GM23248 (cell line): ENCODE results near the gene VPS39. TPM values are rescaled to one million over a fixed set of nuclear protein-coding genes. Genes with fewer than 3 reads are reported as not detected.

Experiments used
- DNase-seq: peaks from one replicate; pipeline ENCODE4 v3.0.0-alpha.2; 2015
- H2AFZ ChIP-seq: fragments of 200-600 bp; sonication (generic); 2 replicates; pipeline ENCODE4 v1.6.1; 2016; ENCODE audit warnings: antibody characterized with exemption
- H3F3A ChIP-seq: fragments of 200-600 bp; sonication (generic); 2 replicates; pipeline ENCODE4 v1.6.1; 2016; ENCODE audit warnings: mild to moderate bottlenecking, antibody characterized with exemption, mixed run types; ENCODE audit not compliant: insufficient read depth
- H3K27ac ChIP-seq: fragments of 200-600 bp; sonication (generic); 2 replicates; pipeline ENCODE4 v1.5.1; 2016; ENCODE audit warnings: mild to moderate bottlenecking
- H3K27me3 ChIP-seq: fragments of 200-600 bp; sonication (generic); replicated peaks from 2 replicates; pipeline ENCODE4 v1.6.1; 2016; ENCODE audit warnings: mild to moderate bottlenecking; ENCODE audit not compliant: insufficient read depth
- H3K36me3 ChIP-seq: fragments of 200-600 bp; sonication (generic); 2 replicates; pipeline ENCODE4 v1.6.1; 2016; ENCODE audit warnings: low read depth, mild to moderate bottlenecking
- H3K4me1 ChIP-seq: fragments of 200-600 bp; sonication (generic); 2 replicates; pipeline ENCODE4 v1.6.1; 2016; ENCODE audit warnings: mild to moderate bottlenecking; ENCODE audit not compliant: insufficient read depth
- H3K4me2 ChIP-seq: fragments of 200-600 bp; sonication (generic); one replicate; pipeline ENCODE4 v1.6.1; 2016; ENCODE audit warnings: mild to moderate bottlenecking; ENCODE audit not compliant: unreplicated experiment
- H3K4me3 ChIP-seq: fragments of 200-600 bp; sonication (generic); 2 replicates; pipeline ENCODE4 v1.5.1; 2016; ENCODE audit warnings: mild to moderate bottlenecking
- H3K79me2 ChIP-seq: fragments of 200-600 bp; sonication (generic); 2 replicates; pipeline ENCODE4 v1.6.1; 2016; ENCODE audit warnings: mild to moderate bottlenecking; ENCODE audit not compliant: insufficient read depth
- H3K9ac ChIP-seq: fragments of 200-600 bp; sonication (generic); 2 replicates; pipeline ENCODE4 v1.6.1; 2016; ENCODE audit warnings: mild to moderate bottlenecking
- H3K9me2 ChIP-seq: fragments of 200-600 bp; sonication (generic); 2 replicates; pipeline ENCODE4 v1.6.1; 2016; ENCODE audit warnings: mixed run types, mild to moderate bottlenecking, moderate library complexity; ENCODE audit not compliant: insufficient read depth
- H3K9me3 ChIP-seq: fragments of 200-600 bp; sonication (generic); one replicate; pipeline ENCODE4 v1.6.1; 2017; ENCODE audit warnings: low read depth
- H4K20me1 ChIP-seq: fragments of 200-600 bp; sonication (generic); 2 replicates; pipeline ENCODE4 v1.6.0; 2016; ENCODE audit not compliant: insufficient read depth
- EZH2 ChIP-seq: fragments of 200-600 bp; sonication (generic); IDR thresholded peaks from 2 replicates; pipeline ENCODE4 v1.6.1; 2018; ENCODE audit warnings: antibody characterized with exemption, mild to moderate bottlenecking; ENCODE audit not compliant: insufficient read depth, poor library complexity, severe bottlenecking
- EZH2phosphoT487 ChIP-seq: fragments of 200-600 bp; sonication (generic); IDR thresholded peaks from 2 replicates; pipeline ENCODE4 v1.6.1; 2018; ENCODE audit warnings: antibody characterized with exemption, moderate library complexity, mild to moderate bottlenecking, low read depth; ENCODE audit not compliant: insufficient read depth
- WGBS, 2 experiments: methylation state at CpG; one replicate each; pipeline ENCODE4 v1.1.6; 2015 to 2017; ENCODE audit warnings: low lambda C conversion rate in 2 of 2, low coverage in 1 of 2; ENCODE audit errors: missing lambda C conversion rate in 2 of 2; 5-methylcytosine and 5-hydroxymethylcytosine counted together
- in situ Hi-C: fragments of 300-500 bp; cut with MboI; formaldehyde crosslinking; loops from 2 replicates; pipeline ENCODE4 v1.15.0; 2020
- polyA plus RNA-seq: library from polyadenylated mRNA; unstranded; fragments of >200 nt; fragmentation: Nextera tagmentation; extraction: Ambion mirVana; gene quantifications from 2 replicates; pipeline ENCODE4 v1.2.1, GENCODE V29; 2016
- total RNA-seq: library from RNA; depleted of rRNA; stranded (reverse); fragments of >200 nt; shearing (Covaris generic); gene quantifications from 2 replicates; pipeline ENCODE4 v1.2.3, GENCODE V29; 2014

The VPS39 gene
- total and polyA plus RNA-seq, 2 experiments from 2014 or later = 33.0 to 49.3 TPM

DNA sequence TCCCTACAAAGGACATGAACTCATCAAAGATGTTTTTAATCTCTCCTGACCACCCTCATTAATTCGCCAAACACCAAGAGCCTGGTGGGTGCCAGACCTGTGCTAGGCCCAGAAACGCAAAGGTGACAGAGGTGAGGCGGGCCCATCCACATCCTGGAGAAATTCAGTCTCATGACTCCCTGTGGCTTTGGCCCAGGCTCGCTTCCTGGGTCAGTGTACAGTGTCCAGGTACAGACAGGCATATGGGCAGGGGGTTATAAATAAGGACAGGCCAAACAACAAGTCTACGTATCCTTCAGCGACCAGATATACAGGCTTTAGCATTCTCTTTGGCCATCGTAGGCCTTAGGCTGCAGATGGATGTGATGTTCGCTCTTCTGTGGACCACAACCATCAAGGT, 50.7 kb downstream of the VPS39 start:
- Histone ChIP-seq H3K79me2 (no peaks in the 10 kb centered on the region), H4K20me1 (no peaks in the 10 kb centered on the region), H3K9ac (no peak overlapping the region), H3K27ac (no peak overlapping the region), H2AFZ (no peak overlapping the region), H3K4me3 (no peak overlapping the region), H3K4me1 (peaks cover 11% of the 10 kb centered on the region), H3F3A (no peaks in the 10 kb centered on the region), H3K36me3 (peaks cover 25% of the 10 kb centered on the region; the same call in 1 of the 2 replicates), H3K9me2 (no peaks in the 10 kb centered on the region), H3K4me2 (no peak overlapping the region), H3K9me3 (no peaks in the 10 kb centered on the region), H3K27me3 (no peaks in the 10 kb centered on the region)
- 96 to 99% methylated on average over 8 of the region's 8 CpGs for whole genome bisulfite sequencing, 2 experiments
- DNase-seq = no peak
- in situ Hi-C loops = no loop called here
- TF ChIP-seq EZH2phosphoT487 (no peak), EZH2 (no peak)

DNA sequence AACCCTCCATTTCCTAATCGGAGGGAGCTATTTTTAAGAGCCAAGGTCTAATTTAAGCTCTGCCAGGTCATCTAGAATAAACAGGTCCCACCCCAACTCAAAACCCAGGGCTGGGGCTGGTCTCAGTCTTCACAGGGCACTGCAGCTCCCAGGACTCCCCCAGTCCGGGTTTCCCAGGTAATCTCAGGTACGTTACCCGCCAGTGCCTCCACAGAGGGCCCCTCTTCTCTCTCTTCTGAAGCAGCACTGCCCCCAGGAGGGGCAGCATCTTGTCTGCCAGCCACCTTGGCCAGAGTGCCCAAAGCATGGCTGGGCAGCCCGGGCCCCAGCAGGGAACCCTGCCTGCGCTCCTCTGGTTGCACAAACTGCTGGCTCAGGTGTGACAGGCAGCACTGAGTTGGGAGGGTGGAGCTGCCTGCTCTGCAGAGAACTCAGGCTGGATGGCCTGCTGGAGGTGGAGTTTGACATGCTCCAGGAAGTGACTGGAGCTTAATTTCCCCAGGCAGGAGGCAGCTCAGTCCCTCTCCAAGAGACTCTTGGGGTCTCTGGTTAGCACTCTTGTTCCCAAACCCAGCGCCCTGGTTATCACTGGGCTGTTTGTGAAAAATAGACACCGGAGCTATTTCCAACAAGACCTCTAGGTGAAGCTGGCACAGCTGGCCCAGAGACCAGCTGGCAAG, 51.7 kb downstream of the VPS39 start, which contains the start of gene PLA2G4F:
TSS of gene PLA2G4F (minus strand) at position 394 of the 680 bp plus-strand sequence. CDS start at position 307, 87 bp downstream.
- in situ Hi-C loops = no loop called here
- no peaks in the 10 kb centered on the region for H3K9me2 ChIP-seq
- TF ChIP-seq EZH2phosphoT487 (no peak), EZH2 (no peak)
- H3F3A ChIP-seq = no peaks in the 10 kb centered on the region
- no peak within 1 kb of the TSS for H3K4me2 ChIP-seq
- no peaks in the 10 kb centered on the region for H4K20me1 ChIP-seq
- WGBS, 2 experiments = 76 to 78% methylated on average over 8 of the region's 8 CpGs
- no peak within 1 kb of the TSS for H3K4me3 ChIP-seq
- H2AFZ ChIP-seq = no peak within 1 kb of the TSS
- no peaks in the 10 kb centered on the region for H3K27me3 ChIP-seq
- H3K27ac ChIP-seq = no peak within 1 kb of the TSS
- H3K9me3 ChIP-seq = no peaks in the 10 kb centered on the region
- peaks cover 11% of the 10 kb centered on the region for H3K4me1 ChIP-seq
- H3K79me2 ChIP-seq = no peaks in the 10 kb centered on the region
- peaks cover 19% of the 10 kb centered on the region; the same call in 1 of the 2 replicates for H3K36me3 ChIP-seq
- DNase-seq = no peak
- H3K9ac ChIP-seq = no peak within 1 kb of the TSS

- H3K4me1 ChIP-seq = peaks cover 11% of the 10 kb centered on the region
- no peak overlapping the region for H3K4me2 ChIP-seq
- H3K27me3 ChIP-seq = no peaks in the 10 kb centered on the region
- no peak for TF ChIP-seq EZH2
- no peak for TF ChIP-seq EZH2phosphoT487
- no peak overlapping the region for H3K27ac ChIP-seq
- peaks cover 13% of the 10 kb centered on the region; the same call in 1 of the 2 replicates for H3K36me3 ChIP-seq
- no peak overlapping the region for H2AFZ ChIP-seq
- no peak overlapping the region for H3K9ac ChIP-seq
- no peaks in the 10 kb centered on the region for H3K9me2 ChIP-seq
- H3K4me3 ChIP-seq = no peak overlapping the region
- 81 to 88% methylated on average over 24 to 27 of the region's 27 CpGs for WGBS, 2 experiments
- no peaks in the 10 kb centered on the region for H4K20me1 ChIP-seq
- no peaks in the 10 kb centered on the region for H3K79me2 ChIP-seq
- H3F3A ChIP-seq = no peaks in the 10 kb centered on the region
- H3K9me3 ChIP-seq = no peaks in the 10 kb centered on the region
- in situ Hi-C loops = no loop called here
- DNase-seq = no peak
Measured at GRCh38 chr15:42155546-42156242, 52.4 kb downstream of the VPS39 start.

DNA sequence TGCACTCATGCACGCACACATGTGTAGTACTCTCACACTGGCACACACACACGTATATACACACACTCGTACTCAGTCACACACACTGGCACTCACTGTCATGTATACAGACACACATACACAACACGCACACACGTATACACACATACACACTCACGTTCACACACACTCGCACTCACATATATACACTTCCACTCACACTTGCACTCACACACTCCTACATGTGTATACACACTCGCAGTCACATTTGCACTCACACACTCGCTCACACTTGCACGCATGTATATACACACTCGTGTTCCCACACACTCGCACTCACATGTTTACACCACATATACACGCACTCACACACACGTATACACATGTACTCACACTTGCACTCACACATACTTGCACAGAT, 53.1 kb downstream of the VPS39 start:
- Histone ChIP-seq H4K20me1 (no peaks in the 10 kb centered on the region), H3K4me2 (no peak overlapping the region), H3K27ac (no peak overlapping the region), H3K36me3 (peaks cover 5% of the 10 kb centered on the region; the same call in 1 of the 2 replicates), H2AFZ (no peak overlapping the region), H3K9ac (no peak overlapping the region), H3K4me1 (peaks cover 11% of the 10 kb centered on the region), H3F3A (no peaks in the 10 kb centered on the region), H3K79me2 (no peaks in the 10 kb centered on the region), H3K4me3 (no peak overlapping the region), H3K9me2 (no peaks in the 10 kb centered on the region), H3K9me3 (no peaks in the 10 kb centered on the region), H3K27me3 (no peaks in the 10 kb centered on the region)
- WGBS, 2 experiments = 91 to 92% methylated on average over 14 of the region's 14 CpGs
- in situ Hi-C loops = no loop called here
- no peak for TF ChIP-seq EZH2phosphoT487
- TF ChIP-seq EZH2 = no peak
- no peak for DNase-seq
